ENCODE results near the gene GALNT9. TPM values are rescaled to one million over a fixed set of nuclear protein-coding genes. Genes with fewer than 3 reads are reported as not detected.

The GALNT9 gene
- total RNA-seq, 2 experiments from 2014 or later = not detected

DNA sequence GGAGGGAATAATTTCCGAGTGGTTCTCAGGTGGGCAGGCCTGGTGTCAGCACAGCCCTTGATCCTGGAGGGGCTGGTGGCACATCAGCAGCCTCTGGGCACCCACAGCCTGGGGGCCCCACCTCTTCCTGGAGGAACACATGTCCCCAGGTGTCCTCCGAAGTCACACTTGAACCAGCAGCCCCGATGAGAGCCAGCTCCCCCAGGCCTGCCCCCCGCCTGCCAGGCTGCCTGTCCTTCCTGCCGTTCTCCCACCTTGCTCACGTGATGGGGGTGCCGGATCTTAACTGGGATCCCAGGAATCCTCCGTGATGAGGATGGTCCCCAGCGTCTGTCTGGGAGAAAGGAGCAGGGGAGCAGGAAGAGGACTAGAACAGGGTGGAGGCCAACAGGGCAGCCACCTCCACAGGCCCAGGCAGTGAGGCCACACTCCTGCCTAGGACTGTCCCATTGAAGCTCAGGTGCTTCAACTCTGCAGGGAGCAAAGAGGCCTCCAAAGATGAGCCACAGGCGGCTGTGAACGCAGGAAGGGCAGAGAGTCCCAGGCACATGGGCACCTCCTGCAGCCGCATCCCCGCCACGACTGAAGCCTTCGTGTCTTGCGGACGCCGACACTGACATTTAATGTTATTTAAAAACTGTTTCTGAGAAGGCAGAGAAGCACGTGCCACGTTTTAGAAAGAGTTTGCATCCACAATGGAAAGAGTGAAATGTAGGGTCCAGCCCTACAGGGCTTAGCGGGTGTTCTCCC is 77.5 kb downstream of the GALNT9 start:
- ATAC-seq (ENCODE audit: poor library complexity) (no peak), DNase-seq (no peak)
- intact Hi-C loops (cut with DNase I, micrococcal nuclease) = no loop called here
- Mint-ChIP-seq H3K27me3 (peaks cover 8% of the 10 kb centered on the region), H3K36me3 (ENCODE audit: low read depth) (no peaks in the 10 kb centered on the region), H3K4me3 (no peak overlapping the region), H3K9me3 (no peaks in the 10 kb centered on the region), H3K4me1 (ENCODE audit: low read depth) (no peaks in the 10 kb centered on the region), H3K27ac (no peak overlapping the region)
- H3K27ac ChIP-seq (ENCODE audit: low read depth in 1 of 2, low read length in 2 of 2) = no peak overlapping the region
- no peaks in the 10 kb centered on the region for H3K27me3 ChIP-seq (ENCODE audit: control insufficient read depth in 1 of 2, insufficient read depth in 2 of 2, low read length in 2 of 2)
- H3K4me3 ChIP-seq (ENCODE audit: low read length) = no peak overlapping the region
- CTCF ChIA-PET = no interaction called here
- H3K4me1 ChIP-seq (ENCODE audit: insufficient read depth, low read length) = no peaks in the 10 kb centered on the region
- H3K36me3 ChIP-seq (ENCODE audit: insufficient read depth, low read length) = no peaks in the 10 kb centered on the region
- POLR2A ChIA-PET = no interaction called here
- H3K9me3 ChIP-seq (ENCODE audit: control insufficient read depth in 1 of 2, insufficient read depth in 1 of 2, low read length in 2 of 2) = peaks cover 0 to 5% of the 10 kb centered on the region in 2 experiments
- TF ChIP-seq, protein P1, sequence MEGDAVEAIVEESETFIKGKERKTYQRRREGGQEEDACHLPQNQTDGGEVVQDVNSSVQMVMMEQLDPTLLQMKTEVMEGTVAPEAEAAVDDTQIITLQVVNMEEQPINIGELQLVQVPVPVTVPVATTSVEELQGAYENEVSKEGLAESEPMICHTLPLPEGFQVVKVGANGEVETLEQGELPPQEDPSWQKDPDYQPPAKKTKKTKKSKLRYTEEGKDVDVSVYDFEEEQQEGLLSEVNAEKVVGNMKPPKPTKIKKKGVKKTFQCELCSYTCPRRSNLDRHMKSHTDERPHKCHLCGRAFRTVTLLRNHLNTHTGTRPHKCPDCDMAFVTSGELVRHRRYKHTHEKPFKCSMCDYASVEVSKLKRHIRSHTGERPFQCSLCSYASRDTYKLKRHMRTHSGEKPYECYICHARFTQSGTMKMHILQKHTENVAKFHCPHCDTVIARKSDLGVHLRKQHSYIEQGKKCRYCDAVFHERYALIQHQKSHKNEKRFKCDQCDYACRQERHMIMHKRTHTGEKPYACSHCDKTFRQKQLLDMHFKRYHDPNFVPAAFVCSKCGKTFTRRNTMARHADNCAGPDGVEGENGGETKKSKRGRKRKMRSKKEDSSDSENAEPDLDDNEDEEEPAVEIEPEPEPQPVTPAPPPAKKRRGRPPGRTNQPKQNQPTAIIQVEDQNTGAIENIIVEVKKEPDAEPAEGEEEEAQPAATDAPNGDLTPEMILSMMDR (IDR thresholded peaks at IDR 0.05) = no peak

DNA sequence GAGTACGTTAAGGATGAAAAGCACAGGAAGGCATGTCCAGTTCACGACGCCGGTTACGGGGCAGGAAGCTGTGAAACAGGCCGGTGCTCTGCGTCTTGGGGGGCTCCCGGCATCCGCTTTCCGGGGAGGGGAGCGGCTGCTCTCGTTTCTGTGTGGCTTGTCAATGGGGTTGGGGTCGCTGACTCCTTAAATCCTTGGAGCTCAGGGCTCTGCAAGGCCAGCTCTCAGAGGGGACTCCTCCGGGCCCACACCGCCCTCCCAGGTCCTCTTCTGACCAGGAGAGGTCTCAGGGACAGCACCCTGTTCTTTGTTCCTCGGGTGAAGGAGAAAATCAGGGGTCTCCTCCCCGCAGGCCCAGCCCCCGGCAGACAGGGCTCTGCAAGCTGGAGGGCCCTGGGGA is 78.1 kb downstream of the GALNT9 start:
- no peak overlapping the region for H3K27ac Mint-ChIP-seq
- H3K36me3 ChIP-seq (ENCODE audit: insufficient read depth, low read length) = no peaks in the 10 kb centered on the region
- H3K4me1 ChIP-seq (ENCODE audit: insufficient read depth, low read length) = no peaks in the 10 kb centered on the region
- intact Hi-C loops (cut with DNase I, micrococcal nuclease) = no loop called here
- no peaks in the 10 kb centered on the region for H3K36me3 Mint-ChIP-seq (ENCODE audit: low read depth)
- H3K9me3 ChIP-seq (ENCODE audit: control insufficient read depth in 1 of 2, insufficient read depth in 1 of 2, low read length in 2 of 2) = peaks cover 0 to 5% of the 10 kb centered on the region in 2 experiments
- DNase-seq (no peak), ATAC-seq (ENCODE audit: poor library complexity) (no peak)
- H3K27me3 ChIP-seq (ENCODE audit: control insufficient read depth in 1 of 2, insufficient read depth in 2 of 2, low read length in 2 of 2) = no peaks in the 10 kb centered on the region
- H3K4me1 Mint-ChIP-seq (ENCODE audit: low read depth) = no peaks in the 10 kb centered on the region
- H3K4me3 ChIP-seq (ENCODE audit: low read length) = no peak overlapping the region
- CTCF ChIA-PET = no interaction called here
- POLR2A ChIA-PET = no interaction called here
- H3K27me3 Mint-ChIP-seq = peaks cover 8% of the 10 kb centered on the region
- TF ChIP-seq, protein P1 (IDR thresholded peaks at IDR 0.05) = no peak
- no peak overlapping the region for H3K27ac ChIP-seq (ENCODE audit: low read depth in 1 of 2, low read length in 2 of 2)
- H3K4me3 Mint-ChIP-seq = no peak overlapping the region
- no peaks in the 10 kb centered on the region for H3K9me3 Mint-ChIP-seq

DNA sequence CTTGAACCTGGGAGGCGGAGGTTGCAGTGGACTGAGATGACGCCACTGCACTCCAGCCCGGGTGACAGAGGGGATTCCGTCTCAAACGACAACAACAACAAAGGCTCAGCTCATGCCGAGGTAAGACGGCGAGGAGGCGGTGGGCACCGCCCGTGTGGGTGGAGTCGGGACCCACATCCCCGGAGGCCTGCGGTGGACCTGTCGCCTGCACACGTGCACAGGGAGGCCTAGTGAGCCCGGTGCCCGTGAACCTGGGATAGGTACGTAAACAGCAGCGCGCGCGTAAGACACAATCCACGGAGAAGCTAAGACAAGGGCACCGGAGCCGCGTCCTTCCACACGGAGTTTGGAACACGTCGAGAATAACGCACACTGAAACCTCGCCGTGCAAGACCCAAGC is 78.7 kb downstream of the GALNT9 start:
- TF ChIP-seq, protein P1 (IDR thresholded peaks at IDR 0.05) = no peak

More for the DNA sequence above, 78.7 kb downstream of the GALNT9 start:
- no peak for DNase-seq
- ChIA-PET POLR2A (no interaction called here), CTCF (no interaction called here)
- Histone ChIP-seq H3K36me3 (ENCODE audit: insufficient read depth, low read length) (no peaks in the 10 kb centered on the region), H3K27me3 (ENCODE audit: control insufficient read depth in 1 of 2, insufficient read depth in 2 of 2, low read length in 2 of 2) (no peaks in the 10 kb centered on the region), H3K4me3 (ENCODE audit: low read length) (no peak overlapping the region), H3K4me1 (ENCODE audit: insufficient read depth, low read length) (no peaks in the 10 kb centered on the region), H3K27ac (ENCODE audit: low read depth in 1 of 2, low read length in 2 of 2) (no peak overlapping the region), H3K9me3 (ENCODE audit: control insufficient read depth in 1 of 2, insufficient read depth in 1 of 2, low read length in 2 of 2) (peaks cover 0 to 5% of the 10 kb centered on the region in 2 experiments)
- H3K4me1 Mint-ChIP-seq (ENCODE audit: low read depth) = no peaks in the 10 kb centered on the region
- H3K27ac Mint-ChIP-seq = no peak overlapping the region
- H3K4me3 Mint-ChIP-seq = no peak overlapping the region
- H3K27me3 Mint-ChIP-seq = peaks cover 8% of the 10 kb centered on the region
- intact Hi-C loops (cut with DNase I, micrococcal nuclease) = no loop called here
- H3K36me3 Mint-ChIP-seq (ENCODE audit: low read depth) = no peaks in the 10 kb centered on the region
- H3K9me3 Mint-ChIP-seq = no peaks in the 10 kb centered on the region
- no peak for ATAC-seq (ENCODE audit: poor library complexity)

Data from CD4-positive, alpha-beta T cell (primary cell).